H1 (cell line): ENCODE data around the gene HIPK3. TPM values are rescaled to one million over a fixed set of nuclear protein-coding genes. Genes with fewer than 3 reads are reported as not detected.
A peak's percentile ranks its signal among the peaks of the same experiment; 100 is the strongest.

ENCODE experiments used
- CTCF ChIA-PET: fragments of 300-600 bp; sonication (Branson Sonifier 250); formaldehyde crosslinking; loops from one replicate; lab custom pipeline; 2021; ENCODE audit not compliant: partially characterized antibody; lab: Charles Lee
- POLR2A ChIA-PET: fragments of 300-600 bp; sonication (Branson Sonifier 250); formaldehyde crosslinking; loops from one replicate; lab custom pipeline; 2021; ENCODE audit warnings: inconsistent platforms; ENCODE audit not compliant: partially characterized antibody; lab: Charles Lee
- DNase-seq, 2 experiments: peaks; one replicate each; pipeline versions ENCODE4 v3.0.0 to v3.0.0-alpha.2; 2010 to 2022; ENCODE audit warnings: low spot score in 2 of 2, low read depth in 1 of 2, mixed read lengths in 1 of 2
- FAIRE-seq: peaks from 2 replicates; lab custom pipeline; 2011; peaks lifted over from hg19 to GRCh38; lab: Jason Lieb, UNC
- H2AFZ ChIP-seq: 2 replicates; pipeline ENCODE4 v1.8.1; 2012; ENCODE audit warnings: low read length, inconsistent platforms
- H2AK5ac ChIP-seq: 2 replicates; pipeline ENCODE4 v1.6.1; 2013; ENCODE audit warnings: low read depth, low read length
- H2BK120ac ChIP-seq: replicated peaks from 2 replicates; pipeline ENCODE3; 2013; ENCODE audit warnings: low read depth, low read length, inconsistent platforms
- H2BK12ac ChIP-seq: 2 replicates; pipeline ENCODE4 v1.6.1; 2013; ENCODE audit warnings: low read depth, low read length
- H2BK15ac ChIP-seq: 2 replicates; pipeline ENCODE4 v1.6.1; 2013; ENCODE audit warnings: low read length
- H2BK20ac ChIP-seq: 2 replicates; pipeline ENCODE4 v1.6.1; 2013; ENCODE audit warnings: low read length
- H2BK5ac ChIP-seq: 2 replicates; pipeline ENCODE4 v1.6.1; 2013; ENCODE audit warnings: low read depth, low read length
- H3K14ac ChIP-seq: 2 replicates; pipeline ENCODE4 v1.6.1; 2013; ENCODE audit warnings: inconsistent platforms; ENCODE audit not compliant: insufficient read length
- H3K18ac ChIP-seq: 2 replicates; pipeline ENCODE4 v1.6.1; 2013; ENCODE audit warnings: low read length; ENCODE audit errors: extremely low read depth
- H3K23ac ChIP-seq: 2 replicates; pipeline ENCODE4 v1.6.1; 2013; ENCODE audit warnings: inconsistent platforms; ENCODE audit not compliant: insufficient read length
- H3K23me2 ChIP-seq: 2 replicates; pipeline ENCODE4 v1.6.1; 2013; ENCODE audit warnings: low read depth, low read length
- H3K27ac ChIP-seq: 2 replicates; pipeline ENCODE4 v1.6.1; 2011; ENCODE audit warnings: low read depth, low read length, inconsistent platforms
- H3K27me3 ChIP-seq, 4 experiments: replicated peaks in 1 of 4; 1 replicate in 1 of 4; 2 replicates in 3 of 4; pipeline versions ENCODE4 v1.6.1 to v1.8.1; 2011 to 2013; ENCODE audit warnings: low read length in 3 of 4, mild to moderate bottlenecking in 3 of 4, inconsistent platforms in 2 of 4, mixed read lengths in 2 of 4, moderate library complexity in 1 of 4; ENCODE audit not compliant: control insufficient read depth in 3 of 4, insufficient read depth in 3 of 4; ENCODE audit errors: extremely low read depth in 1 of 4
- H3K36me3 ChIP-seq, 4 experiments: 2 replicates each; pipeline versions ENCODE4 v1.6.1 to v1.8.1; 2011 to 2013; ENCODE audit warnings: mild to moderate bottlenecking in 4 of 4, low read length in 3 of 4, moderate library complexity in 2 of 4, control low read depth in 1 of 4, inconsistent platforms in 1 of 4; ENCODE audit not compliant: insufficient read depth in 4 of 4, control insufficient read depth in 2 of 4
- H3K4ac ChIP-seq: replicated peaks from 2 replicates; pipeline ENCODE3; 2013; ENCODE audit warnings: low read length, low read depth, mixed read lengths, inconsistent platforms; ENCODE audit not compliant: insufficient read length
- H3K4me1 ChIP-seq, 4 experiments: replicated peaks in 1 of 4; 1 replicate in 1 of 4; 2 replicates in 3 of 4; pipeline versions ENCODE4 v1.6.1 to v1.8.1; 2011 to 2013; ENCODE audit warnings: low read length in 3 of 4, inconsistent platforms in 2 of 4, mixed read lengths in 1 of 4; ENCODE audit not compliant: insufficient read depth in 4 of 4, control insufficient read depth in 3 of 4
- H3K4me2 ChIP-seq, 2 experiments: 2 replicates each; pipeline versions ENCODE4 v1.6.1 to v1.8.1; 2011 to 2013; ENCODE audit warnings: low read depth in 2 of 2, low read length in 2 of 2, control low read depth in 1 of 2, inconsistent platforms in 1 of 2, mild to moderate bottlenecking in 1 of 2; ENCODE audit not compliant: insufficient read depth in 1 of 2
- H3K4me3 ChIP-seq, 4 experiments: fragments of 200-600, 300-600 bp in 1 of 4; sonication (generic), shearing (Covaris generic), sonication (Bioruptor Twin) in 1 of 4; 2 replicates each; pipeline versions ENCODE4 v1.5.1 to v1.8.1; 2011 to 2016; ENCODE audit warnings: low read length in 4 of 4, low read depth in 3 of 4, control low read depth in 2 of 4, inconsistent platforms in 2 of 4, mild to moderate bottlenecking in 2 of 4, mixed read lengths in 1 of 4, moderate library complexity in 1 of 4; ENCODE audit not compliant: insufficient read depth in 2 of 4; ENCODE audit errors: extremely low read depth in 1 of 4
- H3K56ac ChIP-seq: replicated peaks from 2 replicates; pipeline ENCODE3; 2013; ENCODE audit warnings: low read depth, mild to moderate bottlenecking, mixed read lengths, low read length, inconsistent platforms; ENCODE audit not compliant: insufficient read length
- H3K79me1 ChIP-seq: 2 replicates; pipeline ENCODE4 v1.6.1; 2013; ENCODE audit warnings: low read depth, low read length, control low read depth
- H3K79me2 ChIP-seq, 2 experiments: 2 replicates each; pipeline versions ENCODE4 v1.6.1 to v1.8.1; 2012 to 2013; ENCODE audit warnings: low read length in 2 of 2, mild to moderate bottlenecking in 2 of 2, inconsistent platforms in 1 of 2; ENCODE audit not compliant: insufficient read depth in 2 of 2, control insufficient read depth in 1 of 2
- H3K9ac ChIP-seq, 4 experiments: replicated peaks in 1 of 4; 1 replicate in 1 of 4; 2 replicates in 3 of 4; pipeline versions ENCODE4 v1.6.1 to v1.8.1; 2011 to 2013; ENCODE audit warnings: low read depth in 3 of 4, low read length in 3 of 4, control low read depth in 2 of 4, mild to moderate bottlenecking in 2 of 4, moderate library complexity in 2 of 4, inconsistent platforms in 1 of 4; ENCODE audit errors: extremely low read depth in 1 of 4
- H3K9me3 ChIP-seq, 2 experiments: 2 replicates each; pipeline versions ENCODE4 v1.6.1 to v1.8.1; 2012 to 2013; ENCODE audit warnings: mild to moderate bottlenecking in 2 of 2, moderate library complexity in 2 of 2, control low read depth in 1 of 2, inconsistent platforms in 1 of 2, low read depth in 1 of 2, low read length in 1 of 2, mixed read lengths in 1 of 2; ENCODE audit not compliant: insufficient read depth in 2 of 2
- H4K20me1 ChIP-seq, 2 experiments: replicated peaks in 1 of 2; 2 replicates each; pipeline versions ENCODE3 to v1.8.1; 2011 to 2013; ENCODE audit warnings: inconsistent platforms in 2 of 2, low read length in 2 of 2, mild to moderate bottlenecking in 1 of 2; ENCODE audit not compliant: insufficient read depth in 2 of 2, control insufficient read depth in 1 of 2
- H4K5ac ChIP-seq: 2 replicates; pipeline ENCODE4 v1.6.1; 2013; ENCODE audit warnings: low read length, low read depth, mixed read lengths, inconsistent platforms; ENCODE audit not compliant: insufficient read length
- H4K8ac ChIP-seq: 2 replicates; pipeline ENCODE4 v1.8.0; 2013; ENCODE audit warnings: mild to moderate bottlenecking, moderate library complexity, low read length, inconsistent platforms; ENCODE audit not compliant: insufficient read depth; ENCODE audit errors: extremely low read depth
- H4K91ac ChIP-seq: replicated peaks from 2 replicates; pipeline ENCODE3; 2013; ENCODE audit warnings: low read length, mixed read lengths, inconsistent platforms; ENCODE audit not compliant: insufficient read length
- GTF2F1 ChIP-seq: IDR thresholded peaks from 2 replicates; pipeline ENCODE4 v1.6.1; 2012; ENCODE audit warnings: low read depth, low read length, improper control_type of control experiment, borderline replicate concordance
- MAFK ChIP-seq: IDR thresholded peaks from 2 replicates; pipeline ENCODE4 v1.6.1; 2012; ENCODE audit warnings: low read depth, mild to moderate bottlenecking, improper control_type of control experiment, low read length
- NANOG ChIP-seq: IDR thresholded peaks from 2 replicates; pipeline ENCODE4 v1.6.1; 2011; ENCODE audit warnings: low read length, low read depth, mild to moderate bottlenecking, inconsistent platforms; ENCODE audit not compliant: insufficient read depth, poor library complexity, severe bottlenecking
- NRF1 ChIP-seq: IDR thresholded peaks from 2 replicates; pipeline ENCODE4 v1.6.1; 2011; ENCODE audit warnings: mild to moderate bottlenecking, low read depth, low read length, improper control_type of control experiment
- POU5F1 ChIP-seq: IDR thresholded peaks from 2 replicates; pipeline ENCODE4 v1.6.1; 2011; ENCODE audit warnings: low read depth, mild to moderate bottlenecking, low read length, moderate library complexity
- SIRT6 ChIP-seq: IDR thresholded peaks from one replicate; pipeline ENCODE4 v1.7.1; 2012; ENCODE audit warnings: low read length, inconsistent platforms
- TAF1 ChIP-seq: IDR thresholded peaks from 2 replicates; pipeline ENCODE4 v1.6.1; 2011; ENCODE audit warnings: mild to moderate bottlenecking, low read depth, low read length
- WGBS, 2 experiments: shearing (Covaris generic) in 1 of 2; methylation state at CpG; one replicate each; pipeline versions ENCODE4 v1.1.6 to v1.1.7; 2013 to 2015; ENCODE audit warnings: low lambda C conversion rate in 2 of 2, mixed read lengths in 2 of 2, inconsistent platforms in 1 of 2, low coverage in 1 of 2, missing lambda C conversion rate in 1 of 2; ENCODE audit not compliant: insufficient replicate concordance in 2 of 2, insufficient coverage in 1 of 2, insufficient read length in 1 of 2; ENCODE audit errors: extremely low coverage in 1 of 2, missing lambda C conversion rate in 1 of 2; 5-methylcytosine and 5-hydroxymethylcytosine counted together
- polyA plus RNA-seq, 7 experiments: library from polyadenylated mRNA; depleted of rRNA in 3 of 7; stranded (reverse) in 5 of 7; unstranded in 2 of 7; fragments of >200 nt in 5 of 7; fragments of 200-250 nt in 2 of 7; gene quantifications; 1 replicate in 5 of 7; 2 replicates in 1 of 7; 4 replicates in 1 of 7; pipeline versions ENCODE4 v1.2.1 to v1.2.3, GENCODE V29; 2011 to 2013; ENCODE audit warnings: missing spikeins in 2 of 7, mixed read lengths in 2 of 7
- total RNA-seq: library from RNA; stranded (reverse); fragmentation: NEBNext Ultra II Directional; extraction: Animal tissue kit (Norgen Biotek cat#: 25700); gene quantifications from 2 replicates; pipeline ENCODE4 v1.2.1, GENCODE V29; 2021
- TF ChIP-seq, protein P1 (sequence below), 3 experiments: IDR thresholded peaks; 1 replicate in 2 of 3; 2 replicates in 1 of 3; pipeline versions ENCODE4 v1.5.1 to v1.6.1; 2011; ENCODE audit warnings: low read length in 3 of 3, mild to moderate bottlenecking in 3 of 3, inconsistent platforms in 2 of 3, low read depth in 1 of 3, moderate library complexity in 1 of 3; ENCODE audit not compliant: insufficient read depth in 1 of 3; ENCODE audit errors: control extremely low read depth in 1 of 3

HIPK3 gene
- total and polyA plus RNA-seq, 2 of the 8 experiments (the other 6 are each of a cell fraction or from before 2014, with no cell fraction given), result 5.0 to 22.3 TPM

DNA sequence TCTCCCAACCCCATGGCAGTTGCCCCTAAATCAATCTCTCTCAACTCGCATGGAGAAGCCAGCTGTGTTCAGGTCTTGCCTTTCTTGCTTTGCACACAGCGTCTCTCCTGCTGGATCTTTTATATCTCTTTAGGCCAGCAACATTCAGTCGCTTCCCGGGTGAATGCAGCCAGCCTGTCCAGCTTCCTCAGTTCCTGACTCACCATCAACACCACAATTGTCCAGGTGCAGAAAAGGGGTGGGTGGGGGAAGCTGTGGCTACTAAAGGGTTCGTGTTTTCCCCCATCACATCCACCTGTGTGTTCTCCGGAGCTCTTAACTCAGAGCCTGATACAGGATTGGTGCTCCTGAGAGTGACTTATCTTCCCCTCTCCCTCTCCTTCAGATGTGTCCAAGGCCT lies 116.5 kb downstream of the HIPK3 start:
- Histone ChIP-seq H3K4ac (no peak overlapping the region), H3K27ac (no peak overlapping the region), H3K79me2 (no peaks in the 10 kb centered on the region), H3K14ac (no peak overlapping the region), H3K23me2 (peaks cover 3% of the 10 kb centered on the region; the same call in 1 of the 2 replicates), H2BK120ac (no peak overlapping the region), H4K5ac (no peak overlapping the region), H2BK5ac (no peak overlapping the region), H3K23ac (no peak overlapping the region), H3K4me1 (peaks cover 0 to 10% (median 4%) of the 10 kb centered on the region in 4 experiments; a peak in 4 of 7 replicates), H2AK5ac (no peak overlapping the region), H3K4me3 (no peak overlapping the region), H2AFZ (0 out of 2 replicates have a peak overlapping the region, but pooled peaks have one; percentile 10), H3K9ac (no peak overlapping the region), H3K18ac (no peak overlapping the region)
- CTCF ChIA-PET, result interaction anchor here (1.1 to 1.5 kb wide), 2 partner anchors 9 to 320 kb away, joined by 3 read pairs; no protein-coding TSS in a partner anchor
- DNase-seq, result no peak
- no peak for TF ChIP-seq NRF1
- TF ChIP-seq, protein P1, sequence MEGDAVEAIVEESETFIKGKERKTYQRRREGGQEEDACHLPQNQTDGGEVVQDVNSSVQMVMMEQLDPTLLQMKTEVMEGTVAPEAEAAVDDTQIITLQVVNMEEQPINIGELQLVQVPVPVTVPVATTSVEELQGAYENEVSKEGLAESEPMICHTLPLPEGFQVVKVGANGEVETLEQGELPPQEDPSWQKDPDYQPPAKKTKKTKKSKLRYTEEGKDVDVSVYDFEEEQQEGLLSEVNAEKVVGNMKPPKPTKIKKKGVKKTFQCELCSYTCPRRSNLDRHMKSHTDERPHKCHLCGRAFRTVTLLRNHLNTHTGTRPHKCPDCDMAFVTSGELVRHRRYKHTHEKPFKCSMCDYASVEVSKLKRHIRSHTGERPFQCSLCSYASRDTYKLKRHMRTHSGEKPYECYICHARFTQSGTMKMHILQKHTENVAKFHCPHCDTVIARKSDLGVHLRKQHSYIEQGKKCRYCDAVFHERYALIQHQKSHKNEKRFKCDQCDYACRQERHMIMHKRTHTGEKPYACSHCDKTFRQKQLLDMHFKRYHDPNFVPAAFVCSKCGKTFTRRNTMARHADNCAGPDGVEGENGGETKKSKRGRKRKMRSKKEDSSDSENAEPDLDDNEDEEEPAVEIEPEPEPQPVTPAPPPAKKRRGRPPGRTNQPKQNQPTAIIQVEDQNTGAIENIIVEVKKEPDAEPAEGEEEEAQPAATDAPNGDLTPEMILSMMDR (IDR thresholded peaks at IDR 0.05; ENCODE audit: control extremely low read depth in 1 of 3, insufficient read depth in 1 of 3, low read depth in 1 of 3, low read length in 3 of 3), result no peak
- no peak for TF ChIP-seq SIRT6
- no peak for TF ChIP-seq POU5F1
- no peak for TF ChIP-seq MAFK
- no peak for TF ChIP-seq TAF1
- no peak for TF ChIP-seq GTF2F1
- TF ChIP-seq NANOG, result no peak
- TF ChIP-seq, all 59 proteins: peak for 0
- POLR2A ChIA-PET, result no interaction called here
- FAIRE-seq, result no peak
- Histone ChIP-seq H3K79me1 (no peaks in the 10 kb centered on the region), H2BK15ac (no peak overlapping the region), H3K4me2 (no peak overlapping the region), H4K91ac (no peak overlapping the region), H2BK12ac (no peak overlapping the region), H3K27me3 (peaks cover 4 to 36% (median 25%) of the 10 kb centered on the region in 4 experiments), H2BK20ac (no peak overlapping the region), H3K36me3 (no peaks in the 10 kb centered on the region), H3K56ac (no peak overlapping the region), H4K20me1 (no peaks in the 10 kb centered on the region), H3K9me3 (no peaks in the 10 kb centered on the region), H4K8ac (no peak overlapping the region)
- 78% methylated on average over 6 of the region's 6 CpGs; no CpG with 5 or more reads in 1 of the 2 experiments for WGBS, 2 experiments
